HG02610 (cell line): ENCODE data around the gene CAMK1D.

Experiments
- ATAC-seq: cut with Tn5 transposase; IDR thresholded peaks from one replicate; pipeline ENCODE4 v1.9.1; 2021; ENCODE audit warnings: mild to moderate bottlenecking, moderate library complexity; ENCODE audit not compliant: unreplicated experiment

Gene CAMK1D

DNA sequence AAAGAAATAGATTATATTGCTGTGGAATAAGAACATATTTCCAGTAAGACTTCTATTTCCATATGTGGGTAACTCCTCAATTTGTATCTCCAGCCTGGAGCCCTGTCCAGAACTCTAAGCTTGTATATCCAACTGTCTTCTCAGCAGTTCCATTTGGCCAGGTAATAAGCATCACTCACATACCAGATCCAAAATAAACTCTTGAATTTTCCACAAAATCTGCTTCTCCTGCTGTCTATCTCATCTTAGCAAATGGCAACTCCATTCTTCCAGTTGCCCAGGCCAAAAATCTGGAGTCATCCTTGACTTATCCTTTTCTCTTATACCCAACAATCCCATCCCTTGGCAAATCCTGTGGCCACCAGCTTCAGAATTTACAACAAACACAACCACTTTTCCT is 325.8 kb downstream of the CAMK1D start:
- no peak for ATAC-seq

DNA sequence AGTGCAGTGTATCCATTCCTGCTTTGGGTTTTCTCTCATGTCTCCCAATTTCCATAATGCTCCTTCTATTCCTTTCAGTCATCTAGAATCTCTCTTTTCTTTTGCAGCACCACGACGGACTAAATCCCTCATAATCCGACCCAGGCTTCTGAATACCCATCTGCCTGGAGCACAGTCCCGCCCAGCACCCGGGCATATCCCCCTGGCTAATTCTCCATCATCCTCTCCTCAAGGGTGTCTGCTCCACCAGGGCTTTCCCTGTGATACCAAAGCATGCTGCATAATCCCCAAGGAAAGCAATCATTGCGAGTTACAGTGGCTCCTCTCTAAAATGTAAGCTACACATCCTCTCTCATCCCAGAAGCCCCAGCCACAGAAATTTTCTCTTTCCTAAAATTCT is 330.3 kb downstream of the CAMK1D start:
- ATAC-seq = no peak

DNA sequence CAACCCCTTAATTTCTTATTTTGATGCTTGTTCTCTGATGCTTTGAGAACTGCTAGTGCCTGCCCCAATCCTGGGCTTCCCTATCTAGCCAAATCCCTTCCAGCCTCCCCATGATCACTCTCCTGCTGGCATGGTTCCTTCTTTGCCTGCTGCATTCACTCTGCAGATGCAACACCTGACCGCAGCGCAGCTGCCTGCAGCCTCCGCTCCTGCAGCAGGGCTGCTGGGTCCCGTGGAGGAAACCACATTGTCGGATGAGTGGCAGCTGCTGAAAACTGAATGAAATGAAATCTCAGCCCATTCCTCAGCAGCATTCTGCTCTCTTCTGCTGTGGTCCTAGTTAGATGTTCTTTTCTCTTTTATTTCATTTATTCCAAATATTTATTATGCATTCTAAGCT is 331.9 kb downstream of the CAMK1D start:
- ATAC-seq = no peak

- no peak for ATAC-seq
Measured at GRCh38 chr10:12684784-12685183, 335.4 kb downstream of the CAMK1D start.

DNA sequence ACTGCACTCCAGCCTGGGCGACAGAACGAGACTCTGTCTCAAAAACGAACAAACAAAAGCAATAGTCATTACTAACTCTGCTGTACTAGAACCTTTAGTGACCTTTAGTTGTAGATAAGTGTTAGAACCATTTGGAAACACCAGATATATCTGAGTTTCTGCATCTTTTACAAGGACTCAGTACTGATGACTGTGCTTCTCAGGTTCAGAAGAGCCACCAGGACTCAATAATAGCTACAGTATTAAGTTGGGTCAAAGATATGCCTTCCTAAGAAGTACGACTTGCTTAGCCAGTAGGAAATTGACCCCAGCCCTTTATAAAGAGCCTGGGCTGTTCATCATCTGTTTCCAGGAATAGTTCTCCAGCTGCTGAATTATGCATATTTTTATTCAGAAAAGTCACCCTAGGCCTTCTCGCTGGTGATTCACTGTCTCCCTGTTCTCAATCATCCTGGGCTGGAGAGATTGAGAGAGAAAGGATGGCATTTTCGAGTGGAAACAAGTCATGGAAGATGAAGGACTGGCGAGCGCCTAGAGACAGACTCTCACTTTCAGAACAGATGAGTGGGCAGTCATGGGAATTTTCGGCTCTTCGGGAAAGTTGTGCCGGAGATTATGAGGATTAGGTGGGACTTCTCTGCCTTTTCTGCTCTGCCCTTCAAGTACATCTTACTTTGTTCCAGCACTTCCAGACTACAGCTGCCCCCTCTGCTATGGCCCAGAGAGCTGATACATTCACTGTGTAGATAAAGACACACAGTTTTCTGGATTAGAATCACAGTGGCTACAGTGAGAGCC is 336.1 kb downstream of the CAMK1D start:
- ATAC-seq = no peak

DNA sequence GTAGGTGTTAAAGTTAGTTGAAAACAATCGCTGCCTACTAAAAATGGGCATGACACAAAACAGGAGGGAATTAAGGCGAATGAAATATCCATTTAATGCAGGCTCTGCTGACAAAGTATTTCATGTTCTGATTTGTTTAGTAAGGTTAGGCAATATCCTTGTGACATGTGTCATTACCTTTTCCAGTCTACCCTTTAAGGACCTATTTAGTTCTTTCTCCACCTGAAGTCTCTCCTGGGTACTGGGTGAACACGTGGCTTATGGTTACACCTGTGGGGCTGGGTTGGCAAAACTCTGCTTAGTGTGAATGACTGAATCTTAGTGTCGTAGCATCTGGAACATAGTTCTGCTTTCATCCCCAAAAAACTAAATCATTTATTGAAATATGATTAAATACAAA is 338.6 kb downstream of the CAMK1D start:
- ATAC-seq = no peak

DNA sequence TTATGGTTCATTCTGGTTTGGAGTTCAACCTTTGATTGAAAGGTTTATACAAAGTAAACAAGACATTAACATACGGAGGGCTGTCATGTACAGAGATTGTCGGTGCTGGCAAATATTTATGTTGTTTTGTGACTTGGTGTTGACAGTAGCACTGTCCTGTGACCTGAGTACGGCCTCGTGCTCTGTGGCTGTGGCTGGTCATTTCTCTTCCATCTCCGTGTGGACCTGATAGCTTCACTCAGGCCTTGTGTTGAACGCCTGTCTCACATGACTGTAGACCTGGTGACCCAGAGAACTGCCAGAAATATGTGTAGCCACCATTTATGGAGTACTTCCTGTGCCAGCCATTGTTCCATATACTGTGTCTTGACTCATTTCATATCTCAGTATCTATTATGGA is 340.5 kb downstream of the CAMK1D start:
- no peak for ATAC-seq

GRCh38 chr10:12690525-12691126 is 341.3 kb downstream of the CAMK1D start:
- ATAC-seq = no peak

DNA sequence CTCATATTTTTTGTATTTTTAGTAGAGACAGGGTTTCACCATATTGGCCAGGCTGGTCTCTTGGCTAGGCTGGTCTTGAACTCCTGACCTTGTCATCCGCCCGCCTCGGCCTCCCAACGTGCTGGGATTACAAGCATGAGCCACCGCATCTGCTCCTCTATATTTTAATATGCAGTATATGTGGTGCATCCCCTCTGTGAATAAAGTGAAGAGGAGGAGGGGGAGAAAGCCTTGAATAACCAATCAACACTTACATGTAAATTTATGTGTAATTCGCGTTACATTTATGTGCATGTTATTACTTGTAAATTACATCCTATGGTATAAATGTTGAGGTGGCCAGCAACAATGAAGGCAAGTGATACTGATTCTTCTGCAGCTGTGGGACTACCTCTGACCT is 342.2 kb downstream of the CAMK1D start:
- ATAC-seq = no peak

DNA sequence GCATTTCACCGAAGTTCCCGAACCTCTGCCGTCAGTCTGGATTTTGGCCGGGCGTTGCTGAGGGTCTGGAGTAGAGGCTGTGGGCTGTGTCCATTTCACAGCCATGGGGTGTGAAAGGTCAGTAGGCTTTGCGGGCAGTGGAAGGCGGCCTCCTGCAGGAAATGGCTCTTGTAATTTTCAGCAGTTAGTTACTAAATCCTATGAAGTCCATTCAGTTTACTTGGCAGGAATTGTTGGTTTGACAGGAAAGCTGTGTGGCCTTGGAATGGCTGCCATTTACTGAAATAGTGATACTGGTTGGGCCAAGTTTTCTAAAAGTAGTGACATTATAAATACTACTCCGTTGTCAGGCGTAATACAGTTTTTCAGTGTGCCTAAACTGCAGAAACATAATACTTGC is 348.4 kb downstream of the CAMK1D start:
- ATAC-seq = no peak

DNA sequence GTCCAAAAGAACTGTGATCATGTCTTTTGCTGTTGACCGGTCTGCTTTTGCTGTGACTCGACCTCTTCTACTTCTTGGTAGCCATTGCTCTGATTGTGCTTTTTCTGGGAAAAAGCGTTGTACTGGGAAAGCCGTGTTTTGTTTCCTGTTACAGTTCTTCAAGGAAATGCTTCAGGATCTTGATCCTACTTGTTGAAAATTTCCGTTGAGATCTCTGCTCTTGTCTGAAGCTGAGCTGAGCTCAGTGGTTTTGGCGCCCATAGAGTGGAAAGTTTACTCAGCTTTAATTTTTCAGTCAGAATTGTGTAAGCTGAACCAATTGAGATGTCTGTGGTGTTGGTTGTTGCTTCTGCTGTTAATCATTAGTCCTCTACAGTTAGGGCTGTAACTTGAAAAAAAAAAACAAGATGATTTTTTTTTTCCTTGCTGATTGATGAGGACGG is 349.9 kb downstream of the CAMK1D start:
- no peak for ATAC-seq

- no peak for ATAC-seq
Measured at GRCh38 chr10:12699781-12700556, 350.6 kb downstream of the CAMK1D start.

DNA sequence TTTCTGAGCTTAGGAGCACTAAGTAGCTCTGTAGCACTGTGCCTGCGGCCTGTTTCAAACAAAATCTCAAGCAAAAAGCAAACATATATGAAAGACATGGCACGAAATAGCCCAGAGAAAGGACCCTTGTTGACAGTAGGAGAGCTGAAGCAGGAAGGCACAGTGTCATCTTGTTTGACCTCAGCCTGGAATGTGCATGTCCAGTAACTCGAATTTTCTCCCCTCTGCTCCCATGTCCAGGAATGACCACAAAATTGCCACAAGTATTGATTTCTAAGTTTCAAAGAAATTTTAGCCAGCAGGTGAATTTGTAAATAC is 351.2 kb downstream of the CAMK1D start:
- no peak for ATAC-seq

GRCh38 chr10:12701696-12702095 is 352.3 kb downstream of the CAMK1D start:
- no peak for ATAC-seq

DNA sequence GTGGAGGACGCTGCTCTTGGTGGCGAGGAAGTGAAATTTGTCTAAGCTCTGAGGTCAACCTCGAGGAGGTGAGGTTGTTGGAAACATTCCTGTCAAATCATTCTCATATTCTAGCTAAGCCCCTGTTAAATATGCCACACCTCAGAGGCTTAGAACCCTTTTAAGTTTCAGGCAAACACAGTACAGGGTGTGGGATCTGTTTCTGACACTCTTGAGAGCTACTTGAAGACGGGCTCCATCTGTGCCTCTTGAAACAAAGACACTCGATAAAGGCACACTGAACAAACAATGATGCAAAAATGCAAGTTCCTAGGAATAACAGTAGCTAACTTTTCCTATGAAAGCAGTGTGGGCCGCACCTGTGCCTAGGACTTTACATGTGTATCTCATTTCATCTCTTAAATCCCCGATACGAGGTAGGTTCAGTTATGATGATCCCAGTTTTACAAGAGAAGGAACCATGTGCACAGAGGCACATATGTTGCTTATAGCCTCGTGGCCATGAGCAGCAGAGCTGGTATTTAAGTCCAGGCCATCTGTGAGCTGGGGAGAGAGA is 352.9 kb downstream of the CAMK1D start:
- ATAC-seq = no peak

DNA sequence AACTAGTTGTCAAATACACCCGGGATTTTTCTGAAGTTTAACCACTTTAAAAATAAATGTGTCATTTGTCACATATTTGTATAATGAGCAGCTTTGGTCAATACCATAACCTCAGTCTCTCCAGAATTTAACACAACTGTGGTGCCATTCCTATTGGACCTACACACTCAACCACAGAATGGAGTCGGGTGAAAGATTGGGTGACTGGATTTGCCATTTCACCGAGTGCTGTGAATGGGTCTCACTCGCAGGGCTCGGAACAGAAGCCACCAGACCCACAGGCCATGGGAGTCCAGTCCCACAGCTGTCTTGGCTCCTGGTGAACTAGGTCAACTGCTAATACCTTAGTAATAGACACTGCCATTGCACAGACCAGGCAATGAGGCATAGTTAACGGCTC is 353.8 kb downstream of the CAMK1D start:
- no peak for ATAC-seq

GRCh38 chr10:12703813-12704212 is 354.5 kb downstream of the CAMK1D start:
- no peak for ATAC-seq

DNA sequence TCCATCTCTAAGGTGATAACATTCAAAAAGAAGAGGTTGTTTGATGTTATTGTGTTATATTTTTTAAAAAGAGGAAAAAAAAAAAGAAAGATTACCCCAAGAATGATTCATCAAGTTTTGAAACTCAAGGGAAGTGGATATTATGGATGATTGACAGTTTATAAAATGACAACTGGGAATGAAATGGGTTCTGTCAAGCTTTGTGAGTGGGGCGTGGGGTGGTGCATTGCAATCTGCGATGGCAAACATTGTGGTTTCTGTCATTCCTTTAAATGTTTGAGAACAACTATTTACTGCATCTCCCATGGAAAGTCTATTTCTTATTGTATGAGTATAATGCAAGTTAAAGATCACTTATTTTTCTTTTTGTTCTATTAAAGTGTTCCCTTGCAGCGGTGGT is 355.1 kb downstream of the CAMK1D start:
- no peak for ATAC-seq

- ATAC-seq = no peak
Measured at GRCh38 chr10:12705943-12706342, 356.6 kb downstream of the CAMK1D start.

DNA sequence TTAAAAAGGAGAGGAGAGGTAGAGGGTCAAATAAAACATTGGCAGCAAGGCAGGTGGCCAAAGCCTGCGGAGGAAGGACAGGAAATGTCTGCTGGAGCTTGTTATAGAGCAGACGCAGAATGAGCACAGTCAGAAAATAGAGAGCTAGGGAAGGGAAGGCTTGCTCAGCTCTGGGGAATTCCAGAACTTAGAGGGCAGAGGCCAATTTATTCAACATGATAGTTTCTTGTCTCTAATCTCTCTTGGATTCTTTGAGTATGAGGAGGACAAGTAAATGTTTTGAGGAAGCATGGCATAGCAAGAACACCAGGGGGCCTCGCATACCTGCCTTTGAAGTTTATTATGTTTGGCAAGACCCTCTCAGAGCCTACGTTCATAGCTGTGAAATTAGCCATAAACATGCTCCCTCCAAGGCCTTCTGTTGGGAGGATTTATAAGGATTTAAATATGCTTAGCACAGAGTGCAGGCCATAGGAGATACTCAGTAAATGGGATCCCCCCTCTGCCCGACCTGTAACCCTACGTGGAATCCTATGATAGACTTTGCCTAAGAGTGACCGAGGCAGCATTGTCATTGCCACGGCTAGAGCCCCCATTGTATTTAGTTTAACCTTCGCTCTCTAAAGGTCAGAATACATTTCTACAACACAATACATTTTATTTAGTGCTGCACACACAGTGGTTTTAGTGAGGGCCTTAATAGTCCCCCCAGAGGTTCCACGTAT is 358.3 kb downstream of the CAMK1D start:
- no peak for ATAC-seq

DNA sequence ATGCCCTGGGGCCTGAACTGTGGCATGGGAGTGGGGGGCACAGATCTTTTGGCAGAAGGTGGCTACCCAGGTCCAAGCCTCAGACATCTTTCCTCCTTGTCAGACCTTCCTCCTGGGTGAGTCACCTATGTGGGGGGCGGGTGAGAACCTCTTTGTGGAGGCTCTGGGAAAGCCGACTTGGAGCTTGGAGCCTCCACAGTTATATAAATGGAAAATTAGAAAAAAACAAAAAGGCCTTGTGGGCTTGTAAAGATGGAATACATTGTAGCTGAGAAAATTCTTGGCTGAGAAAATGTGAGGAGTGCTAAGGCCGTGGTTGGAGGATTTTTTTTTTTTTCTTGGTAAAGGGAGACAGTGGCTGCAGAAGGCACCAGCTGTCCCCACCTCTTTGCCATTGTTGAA is 359.7 kb downstream of the CAMK1D start:
- ATAC-seq = no peak
